ENCODE data around the gene XPR1.

DNA sequence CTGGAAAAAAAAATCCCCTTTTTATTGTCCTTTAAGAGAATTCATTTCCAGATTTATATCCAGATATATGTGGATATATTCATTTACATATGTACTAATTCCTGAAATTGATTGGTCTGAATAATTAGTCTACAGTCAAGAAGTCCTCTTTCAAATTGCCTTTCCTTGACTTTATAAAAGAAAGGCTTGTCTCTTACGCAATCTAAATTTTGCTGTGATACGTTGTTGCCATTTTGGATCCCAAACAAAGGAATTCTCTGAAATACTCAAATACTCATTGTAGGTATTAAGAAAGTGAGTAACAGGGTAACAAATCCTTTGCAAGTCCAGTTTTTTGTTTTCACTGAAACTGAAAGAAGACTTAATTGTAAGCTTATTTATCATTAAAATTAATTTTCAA lies 144.0 kb downstream of the XPR1 start:
- TF ChIP-seq, protein P1, sequence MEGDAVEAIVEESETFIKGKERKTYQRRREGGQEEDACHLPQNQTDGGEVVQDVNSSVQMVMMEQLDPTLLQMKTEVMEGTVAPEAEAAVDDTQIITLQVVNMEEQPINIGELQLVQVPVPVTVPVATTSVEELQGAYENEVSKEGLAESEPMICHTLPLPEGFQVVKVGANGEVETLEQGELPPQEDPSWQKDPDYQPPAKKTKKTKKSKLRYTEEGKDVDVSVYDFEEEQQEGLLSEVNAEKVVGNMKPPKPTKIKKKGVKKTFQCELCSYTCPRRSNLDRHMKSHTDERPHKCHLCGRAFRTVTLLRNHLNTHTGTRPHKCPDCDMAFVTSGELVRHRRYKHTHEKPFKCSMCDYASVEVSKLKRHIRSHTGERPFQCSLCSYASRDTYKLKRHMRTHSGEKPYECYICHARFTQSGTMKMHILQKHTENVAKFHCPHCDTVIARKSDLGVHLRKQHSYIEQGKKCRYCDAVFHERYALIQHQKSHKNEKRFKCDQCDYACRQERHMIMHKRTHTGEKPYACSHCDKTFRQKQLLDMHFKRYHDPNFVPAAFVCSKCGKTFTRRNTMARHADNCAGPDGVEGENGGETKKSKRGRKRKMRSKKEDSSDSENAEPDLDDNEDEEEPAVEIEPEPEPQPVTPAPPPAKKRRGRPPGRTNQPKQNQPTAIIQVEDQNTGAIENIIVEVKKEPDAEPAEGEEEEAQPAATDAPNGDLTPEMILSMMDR (IDR thresholded peaks at IDR 0.05; ENCODE audit: insufficient read depth, low read depth, low read length) = no peak
- TF ChIP-seq EZH2 (IDR thresholded peaks at IDR 0.05; ENCODE audit: insufficient read depth, low read length) = no peak
